VCaP (cell line): ENCODE results near the gene LDLRAD4.

Experiments
- H3K27ac ChIP-seq: fragments of 450-650 bp; 2 replicates; pipeline ENCODE4 v1.5.1; 2017
- CTCF ChIP-seq: fragments of 450-650 bp; conservative IDR thresholded peaks from 2 replicates; pipeline ENCODE4 v1.5.1; 2017; ENCODE audit warnings: mild to moderate bottlenecking, moderate library complexity

The LDLRAD4 gene

GRCh38 chr18:13522861-13523660, 304.5 kb downstream of the LDLRAD4 start:
- no peak overlapping the region for H3K27ac ChIP-seq
- TF ChIP-seq CTCF, result no peak

GRCh38 chr18:13524054-13524453, 305.5 kb downstream of the LDLRAD4 start:
- no peak overlapping the region for H3K27ac ChIP-seq
- no peak for TF ChIP-seq CTCF

- no peak for TF ChIP-seq CTCF
These were observed 306.3 kb downstream of the LDLRAD4 start for GRCh38 chr18:13524811-13525210.

GRCh38 chr18:13525381-13526029, 306.9 kb downstream of the LDLRAD4 start:
- no peak for TF ChIP-seq CTCF
- no peak overlapping the region for H3K27ac ChIP-seq

More at GRCh38 chr18:13524811-13525210, 306.3 kb downstream of the LDLRAD4 start:
- no peak overlapping the region for H3K27ac ChIP-seq

- no peak overlapping the region for H3K27ac ChIP-seq
- TF ChIP-seq CTCF, result no peak
These were observed 308.0 kb downstream of the LDLRAD4 start for GRCh38 chr18:13526519-13526918.

GRCh38 chr18:13527256-13527655, 308.7 kb downstream of the LDLRAD4 start:
- no peak for TF ChIP-seq CTCF

GRCh38 chr18:13527730-13528129, 309.2 kb downstream of the LDLRAD4 start:
- no peak for TF ChIP-seq CTCF
- H3K27ac ChIP-seq, result no peak overlapping the region

More at GRCh38 chr18:13527256-13527655, 308.7 kb downstream of the LDLRAD4 start:
- no peak overlapping the region for H3K27ac ChIP-seq
